K562 (cell line): Measurements from ENCODE around the gene THUMPD2. TPM values are rescaled to one million over a fixed set of nuclear protein-coding genes. Genes with fewer than 3 reads are reported as not detected.

Source experiments
- ATF4 ChIP-seq: fragments of 450-650 bp; formaldehyde crosslinking; IDR thresholded peaks from 2 replicates; pipeline ENCODE4 v1.4.0; 2022; ENCODE audit warnings: mild to moderate bottlenecking, moderate library complexity
- CBX8 ChIP-seq: fragments of 200-600 bp; sonication (generic); IDR thresholded peaks from 2 replicates; pipeline ENCODE4 v1.6.1; 2012; ENCODE audit warnings: borderline replicate concordance, mixed run types, low read depth, mild to moderate bottlenecking, moderate library complexity, mixed read lengths, low read length, control low read depth, inconsistent platforms; ENCODE audit not compliant: poor library complexity, severe bottlenecking; ENCODE audit errors: extremely low read depth
- CLOCK ChIP-seq: fragments of 250-450 bp; sonication (Bioruptor Pico); IDR thresholded peaks from 2 replicates; pipeline ENCODE4 v1.4.0; 2020; ENCODE audit warnings: mild to moderate bottlenecking, moderate library complexity, borderline replicate concordance
- DACH1 ChIP-seq: fragments of 450-650 bp; IDR thresholded peaks from 2 replicates; pipeline ENCODE4 v1.6.1; 2018; ENCODE audit not compliant: partially characterized antibody
- DPF2 ChIP-seq: fragments of 450-650 bp; IDR thresholded peaks from 2 replicates; pipeline ENCODE4 v1.6.1; 2016
- FOSL1 ChIP-seq: fragments of 200-800 bp; sonication (Bioruptor generic); conservative IDR thresholded peaks from 2 replicates; pipeline ENCODE4 v1.6.1; 2016; ENCODE audit warnings: missing genetic modification characterization, missing compliant biosample characterization
- GABPB1 ChIP-seq: sonication (generic); formaldehyde crosslinking; IDR thresholded peaks from 2 replicates; pipeline ENCODE4 v1.8.0; 2022; ENCODE audit warnings: mild to moderate bottlenecking, missing genetic modification reagents
- HMGXB4 ChIP-seq: sonication (generic); formaldehyde crosslinking; IDR thresholded peaks from 2 replicates; pipeline ENCODE4 v1.8.1; 2023; ENCODE audit warnings: mild to moderate bottlenecking, missing genetic modification reagents
- PHTF2 ChIP-seq: fragments of 250-450 bp; sonication (Bioruptor Pico); IDR thresholded peaks from 2 replicates; pipeline ENCODE4 v1.5.0; 2021; ENCODE audit warnings: mild to moderate bottlenecking
- POLR2AphosphoS5 ChIP-seq: IDR thresholded peaks from 2 replicates; pipeline ENCODE4 v1.6.1; 2011; ENCODE audit warnings: mild to moderate bottlenecking, low read depth, low read length, moderate library complexity; ENCODE audit not compliant: control insufficient read depth, insufficient read depth
- RBM25 ChIP-seq: fragments of 200-400 bp; formaldehyde crosslinking; IDR thresholded peaks from 2 replicates; pipeline ENCODE4 v1.6.1; 2018; ENCODE audit warnings: low read length, low read depth, moderate library complexity; ENCODE audit not compliant: severe bottlenecking
- RBM34 ChIP-seq: fragments of 200-400 bp; formaldehyde crosslinking; IDR thresholded peaks from 2 replicates; pipeline ENCODE4 v1.6.1; 2018; ENCODE audit warnings: low read length, borderline replicate concordance; ENCODE audit not compliant: insufficient read depth
- SNRNP70 ChIP-seq: fragments of 200-400 bp; formaldehyde crosslinking; optimal IDR thresholded peaks from 2 replicates; pipeline ENCODE3; 2017; ENCODE audit warnings: low read depth, low read length
- SUPT5H ChIP-seq: fragments of 450-650 bp; IDR thresholded peaks from 2 replicates; pipeline ENCODE4 v1.6.1; 2016
- TEAD1 ChIP-seq, 2 experiments: fragments of 450-650 bp in 1 of 2; sonication (generic) in 1 of 2; formaldehyde crosslinking; IDR thresholded peaks; 2 replicates each; pipeline versions ENCODE4 v1.4.0 to v1.8.0; 2020 to 2022; ENCODE audit warnings: mild to moderate bottlenecking in 2 of 2, missing genetic modification reagents in 1 of 2
- ZBTB2 ChIP-seq: fragments of 450-650 bp; IDR thresholded peaks from 2 replicates; pipeline ENCODE4 v1.6.1; 2016; ENCODE audit warnings: antibody characterized with exemption
- ZBTB34 ChIP-seq: fragments of 250-450 bp; sonication (Bioruptor Pico); IDR thresholded peaks from 2 replicates; pipeline ENCODE4 v1.8.0; 2021; ENCODE audit warnings: mild to moderate bottlenecking, moderate library complexity
- ZC3H4 ChIP-seq: sonication (generic); formaldehyde crosslinking; IDR thresholded peaks from 2 replicates; pipeline ENCODE4 v1.9.0; 2021; ENCODE audit warnings: missing genetic modification reagents, borderline replicate concordance
- ZFX ChIP-seq: sonication (generic); formaldehyde crosslinking; IDR thresholded peaks from 2 replicates; pipeline ENCODE4 v1.8.0; 2022; ENCODE audit warnings: mild to moderate bottlenecking, missing genetic modification reagents, moderate library complexity
- ZNF174 ChIP-seq: fragments of 250-450 bp; sonication (Bioruptor Pico); IDR thresholded peaks from 2 replicates; pipeline ENCODE4 v1.4.0; 2020; ENCODE audit warnings: mild to moderate bottlenecking
- polyA plus RNA-seq, 8 experiments: library from polyadenylated mRNA; depleted of rRNA in 4 of 8; stranded (reverse) in 5 of 8; unstranded in 3 of 8; fragments of >200 nt; fragmentation: Nextera tagmentation in 2 of 8; fragmentation: Illumina TruSeq in 1 of 8; extraction: Ambion mirVana in 2 of 8; extraction: Trizol in 1 of 8; gene quantifications; 2 replicates each; pipeline versions ENCODE4 v1.2.1 to v1.2.3, GENCODE V29; 2011 to 2014; ENCODE audit warnings: inconsistent platforms in 1 of 8, missing spikeins in 1 of 8
- total RNA-seq, 7 experiments: library from RNA; depleted of rRNA in 6 of 7; stranded (reverse); fragments of >200 nt in 6 of 7; fragmentation: Illumina TruSeq in 2 of 7; extraction: Trizol in 2 of 7; gene quantifications; 2 replicates each; pipeline versions ENCODE4 v1.2.1 to v1.2.3, GENCODE V29; 2011 to 2021; ENCODE audit warnings: low replicate concordance in 1 of 7

Gene THUMPD2
- total and polyA plus RNA-seq, 9 of the 15 experiments (the other 6 are each of a cell fraction or from before 2014, with no cell fraction given), result 9.6 to 40.4 (median 24.0) TPM

- TF ChIP-seq PHTF2 (CRISPR knock-in tag) (no peak), ZFX (CRISPR knock-in tag) (peak; percentile 95), HMGXB4 (CRISPR knock-in tag) (0 out of 2 replicates have a peak, but pooled peaks have one; percentile 60), ZBTB34 (CRISPR knock-in tag) (no peak), GABPB1 (CRISPR knock-in tag) (peak; percentile 77; the same call in 1 of the 2 replicates), RBM25 (no peak), DPF2 (no peak), CBX8 (no peak), ZNF174 (no peak), ZBTB2 (no peak), ATF4 (CRISPR knock-in tag) (0 out of 2 replicates have a peak, but pooled peaks have one; percentile 17), TEAD1 (CRISPR knock-in tag; IDR thresholded peaks at IDR 0.05) (peak; percentile 12 to 39; a peak in 1 of 4 replicates), FOSL1 (tag) (no peak), SNRNP70 (no peak), RBM34 (0 out of 2 replicates have a peak, but pooled peaks have one; percentile 80), CLOCK (CRISPR knock-in tag) (0 out of 2 replicates have a peak, but pooled peaks have one; percentile 24), POLR2AphosphoS5 (peak; percentile 81), SUPT5H (peak; percentile 91), ZC3H4 (CRISPR knock-in tag) (no peak), DACH1 (no peak)
Measured at GRCh38 chr2:39778775-39779340, at the start of gene THUMPD2 (continued).
